Measurements from ENCODE around the gene C19orf73. TPM values are rescaled to one million over a fixed set of nuclear protein-coding genes. Genes with fewer than 3 reads are reported as not detected.
A peak's percentile ranks its signal among the peaks of the same experiment; 100 is the strongest.
"Not testable (repeated sequence)": the region's sequence is repeated elsewhere in the genome, so short reads cannot be mapped to it uniquely, and the experiment has no call there.

The C19orf73 gene
- total RNA-seq, 3 donors from 2014 or later = 1.8 to 3.2 (median 2.1) TPM

GRCh38 chr19:49084206-49085019 lies 34.5 kb downstream of the C19orf73 start:
- H3K9me3 ChIP-seq = no peaks in the 10 kb centered on the region
- DNase-seq (peak in 2 of 3 donors; percentile 38 to 50), ATAC-seq (no peak)
- H3K36me3 ChIP-seq (ENCODE audit: low read depth) = peaks cover 5% of the 10 kb centered on the region
- peaks cover 17% of the 10 kb centered on the region for H3K4me1 ChIP-seq (ENCODE audit: low read depth)
- TF ChIP-seq, protein P1, sequence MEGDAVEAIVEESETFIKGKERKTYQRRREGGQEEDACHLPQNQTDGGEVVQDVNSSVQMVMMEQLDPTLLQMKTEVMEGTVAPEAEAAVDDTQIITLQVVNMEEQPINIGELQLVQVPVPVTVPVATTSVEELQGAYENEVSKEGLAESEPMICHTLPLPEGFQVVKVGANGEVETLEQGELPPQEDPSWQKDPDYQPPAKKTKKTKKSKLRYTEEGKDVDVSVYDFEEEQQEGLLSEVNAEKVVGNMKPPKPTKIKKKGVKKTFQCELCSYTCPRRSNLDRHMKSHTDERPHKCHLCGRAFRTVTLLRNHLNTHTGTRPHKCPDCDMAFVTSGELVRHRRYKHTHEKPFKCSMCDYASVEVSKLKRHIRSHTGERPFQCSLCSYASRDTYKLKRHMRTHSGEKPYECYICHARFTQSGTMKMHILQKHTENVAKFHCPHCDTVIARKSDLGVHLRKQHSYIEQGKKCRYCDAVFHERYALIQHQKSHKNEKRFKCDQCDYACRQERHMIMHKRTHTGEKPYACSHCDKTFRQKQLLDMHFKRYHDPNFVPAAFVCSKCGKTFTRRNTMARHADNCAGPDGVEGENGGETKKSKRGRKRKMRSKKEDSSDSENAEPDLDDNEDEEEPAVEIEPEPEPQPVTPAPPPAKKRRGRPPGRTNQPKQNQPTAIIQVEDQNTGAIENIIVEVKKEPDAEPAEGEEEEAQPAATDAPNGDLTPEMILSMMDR (IDR thresholded peaks at IDR 0.05) = no peak
- H3K4me3 ChIP-seq = no peak overlapping the region
- intact Hi-C loops (cut with DNase I, micrococcal nuclease) = no loop called here

DNA sequence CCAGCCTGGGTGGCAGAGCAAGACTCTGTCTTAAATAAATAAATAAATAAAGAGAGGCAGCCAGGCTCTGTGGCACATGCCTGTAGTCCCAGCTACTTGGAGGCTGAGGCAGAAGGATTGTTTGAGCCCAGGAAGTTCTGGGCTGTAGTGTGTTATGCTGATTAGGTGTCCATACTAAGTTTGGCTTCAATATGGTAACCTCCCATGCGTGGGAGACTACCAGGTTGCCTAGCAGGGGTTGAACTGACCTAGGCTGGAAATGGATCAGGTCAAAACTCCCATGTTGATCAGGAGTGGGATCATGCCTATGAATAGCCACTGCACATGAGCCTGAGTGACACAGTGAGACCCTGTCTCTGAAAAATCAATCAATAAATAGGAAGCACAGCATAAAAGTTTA lies 37.7 kb downstream of the C19orf73 start:
- H3K36me3 ChIP-seq (ENCODE audit: low read depth) = peaks cover 5% of the 10 kb centered on the region
- ATAC-seq = no peak
- TF ChIP-seq, protein P1 (IDR thresholded peaks at IDR 0.05) = no peak
- no peak for DNase-seq
- H3K9me3 ChIP-seq = no peaks in the 10 kb centered on the region
- intact Hi-C loops (cut with DNase I, micrococcal nuclease) = no loop called here
- no peak overlapping the region for H3K4me3 ChIP-seq
- peaks cover 2% of the 10 kb centered on the region for H3K4me1 ChIP-seq (ENCODE audit: low read depth)

- H3K4me3 ChIP-seq = no peak overlapping the region
- DNase-seq (no peak), ATAC-seq (no peak)
- peaks cover 5% of the 10 kb centered on the region for H3K36me3 ChIP-seq (ENCODE audit: low read depth)
- intact Hi-C loops (cut with DNase I, micrococcal nuclease) = no loop called here
- TF ChIP-seq, protein P1 (IDR thresholded peaks at IDR 0.05) = no peak
- no peaks in the 10 kb centered on the region for H3K9me3 ChIP-seq
- no peaks in the 10 kb centered on the region for H3K4me1 ChIP-seq (ENCODE audit: low read depth)
Observed at GRCh38 chr19:49080392-49080791, 38.6 kb downstream of the C19orf73 start.

DNA sequence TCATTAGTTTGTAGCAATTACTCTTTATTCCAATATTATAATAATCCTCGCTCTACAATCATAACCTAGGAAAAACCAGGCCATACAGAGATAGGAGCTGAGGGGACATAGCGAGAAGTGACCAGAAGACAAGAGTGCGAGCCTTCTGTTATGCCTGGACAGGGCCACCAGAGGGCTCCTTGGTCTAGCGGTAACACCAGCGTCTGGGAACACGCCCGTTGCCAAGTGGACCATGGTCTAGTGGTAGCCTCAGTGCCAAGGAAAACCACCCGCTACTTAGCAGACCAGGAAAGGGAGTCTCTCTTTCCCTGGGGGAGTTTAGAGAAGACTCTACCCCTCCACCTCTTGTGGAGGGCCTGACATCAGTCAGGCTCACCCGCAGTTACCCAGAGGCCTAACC lies 44.1 kb downstream of the C19orf73 start:
- ATAC-seq; H3K4me1 ChIP-seq (ENCODE audit: low read depth); H3K9me3 ChIP-seq; intact Hi-C loops (cut with DNase I, micrococcal nuclease); H3K4me3 ChIP-seq; H3K36me3 ChIP-seq (ENCODE audit: low read depth): not testable (repeated sequence)
- TF ChIP-seq, protein P1 (IDR thresholded peaks at IDR 0.05) = peak; percentile 65
- peak; percentile 73 to 80 (median 73) for DNase-seq

DNA sequence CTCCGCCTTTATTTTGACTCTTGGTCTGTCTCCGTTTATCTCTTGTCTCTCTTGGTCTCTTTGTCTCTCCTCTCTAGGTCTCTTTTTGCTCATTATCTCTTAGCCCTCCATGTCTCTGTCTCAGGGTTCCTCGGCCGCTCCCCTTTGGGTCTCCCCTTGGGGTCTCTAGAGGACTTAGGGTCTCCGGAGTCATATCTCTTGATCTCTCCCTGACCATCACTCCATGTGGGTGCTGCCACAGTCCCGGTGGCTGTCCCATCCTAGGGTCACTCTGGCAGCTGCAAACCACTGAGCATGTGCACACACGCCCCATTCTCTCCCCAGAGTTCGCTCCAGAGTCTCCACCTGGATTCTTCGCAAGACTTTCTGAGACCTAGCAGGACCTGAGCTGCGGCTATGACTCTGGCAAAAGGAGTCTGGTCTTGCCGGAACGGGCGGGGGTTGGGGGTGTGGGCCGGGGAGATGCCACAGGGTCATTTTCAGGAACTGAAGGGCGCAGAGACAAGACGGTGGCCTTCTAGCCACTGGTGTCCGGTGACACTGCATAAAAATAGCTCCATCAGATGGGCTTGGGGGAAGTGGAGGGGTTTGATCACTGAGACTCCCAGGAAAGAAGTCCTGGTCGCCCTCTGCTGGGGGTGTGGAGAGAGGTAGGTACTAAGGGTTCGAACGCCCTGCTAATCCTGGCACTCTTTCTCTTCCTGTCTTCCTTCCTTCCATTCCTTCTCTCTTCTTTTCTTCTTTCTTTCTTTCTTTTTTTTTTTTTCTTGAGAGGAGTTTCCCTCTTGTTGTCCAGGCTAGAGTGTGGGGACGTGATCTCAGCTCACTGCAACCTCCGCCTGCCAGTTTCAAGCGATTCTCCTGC lies 45.2 kb downstream of the C19orf73 start:
- H3K9me3 ChIP-seq = no peaks in the 10 kb centered on the region
- DNase-seq (no peak), ATAC-seq (peak; percentile 38)
- no peaks in the 10 kb centered on the region for H3K36me3 ChIP-seq (ENCODE audit: low read depth)
- TF ChIP-seq, protein P1 (IDR thresholded peaks at IDR 0.05) = no peak
- intact Hi-C loops (cut with DNase I, micrococcal nuclease) = no loop called here
- no peaks in the 10 kb centered on the region for H3K4me1 ChIP-seq (ENCODE audit: low read depth)
- H3K4me3 ChIP-seq = no peak overlapping the region

Data from mucosa of descending colon (tissue), 3 donors.